ENCODE measurements around the gene KDM4F.

KDM4F gene

GRCh38 chr11:95066716-95067038 lies 17.5 kb downstream of the KDM4F start, which contains the start of gene SRSF8:
Gene SRSF8, plus strand, starts transcription at chr11:95066919. Its CDS starts 308 bp downstream, at chr11:95067227.
- no peak for DNase-seq

DNA sequence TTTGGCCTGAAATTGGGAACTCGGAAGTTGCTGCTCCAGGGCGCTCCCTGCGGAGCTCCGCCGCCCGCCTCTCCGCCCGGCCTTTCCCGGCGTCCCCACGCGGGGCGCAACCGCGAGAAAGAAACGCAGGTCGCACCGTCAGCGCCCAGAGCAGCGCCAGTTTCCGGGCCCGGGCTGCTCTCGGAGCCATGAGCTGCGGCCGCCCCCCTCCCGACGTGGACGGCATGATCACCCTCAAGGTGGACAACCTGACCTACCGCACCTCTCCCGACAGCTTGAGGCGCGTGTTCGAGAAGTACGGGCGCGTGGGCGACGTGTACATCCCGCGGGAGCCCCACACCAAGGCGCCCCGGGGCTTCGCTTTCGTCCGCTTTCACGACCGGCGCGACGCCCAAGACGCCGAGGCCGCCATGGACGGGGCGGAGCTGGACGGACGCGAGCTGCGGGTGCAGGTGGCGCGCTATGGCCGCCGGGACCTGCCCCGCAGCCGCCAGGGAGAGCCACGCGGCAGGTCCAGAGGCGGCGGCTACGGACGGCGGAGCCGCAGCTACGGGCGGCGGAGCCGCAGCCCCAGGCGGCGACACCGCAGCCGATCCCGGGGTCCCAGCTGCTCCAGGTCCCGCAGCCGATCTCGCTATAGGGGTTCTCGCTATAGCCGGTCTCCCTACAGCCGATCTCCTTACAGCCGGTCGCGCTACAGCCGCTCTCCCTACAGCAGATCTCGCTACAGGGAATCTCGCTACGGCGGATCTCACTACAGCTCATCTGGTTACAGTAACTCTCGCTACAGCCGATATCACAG lies 18.0 kb downstream of the KDM4F start:
- DNase-seq, result peak; percentile 43

- DNase-seq, result no peak
Observed at GRCh38 chr11:95067841-95068219, 18.6 kb downstream of the KDM4F start.

GRCh38 chr11:95068549-95068948 lies 19.3 kb downstream of the KDM4F start:
- no peak for DNase-seq

- no peak for DNase-seq
Observed at GRCh38 chr11:95070471-95070870, 21.2 kb downstream of the KDM4F start.

DNA sequence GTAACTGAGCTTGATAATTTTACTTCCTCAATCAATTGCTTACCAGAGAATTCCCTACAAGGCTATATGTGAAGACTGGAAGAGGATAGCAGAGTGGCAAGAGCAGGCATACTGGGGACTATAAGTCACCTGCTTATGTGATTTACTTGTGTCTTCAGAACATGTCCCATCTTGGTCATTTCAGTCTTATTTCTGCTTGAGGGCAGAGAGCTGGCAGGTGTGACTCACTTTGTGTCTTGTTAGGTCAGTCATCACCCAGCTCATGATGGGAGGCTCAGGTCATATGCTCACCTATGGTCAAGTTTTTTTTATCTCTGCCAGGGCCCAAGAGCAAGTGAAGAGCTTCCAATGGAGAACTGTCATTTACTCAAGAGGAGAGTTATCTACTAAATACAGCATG lies 23.7 kb downstream of the KDM4F start:
- no peak for DNase-seq

- DNase-seq, result no peak
Observed at GRCh38 chr11:95074792-95075563, 25.8 kb downstream of the KDM4F start.

GRCh38 chr11:95076416-95076815 lies 27.2 kb downstream of the KDM4F start:
- no peak for DNase-seq

DNA sequence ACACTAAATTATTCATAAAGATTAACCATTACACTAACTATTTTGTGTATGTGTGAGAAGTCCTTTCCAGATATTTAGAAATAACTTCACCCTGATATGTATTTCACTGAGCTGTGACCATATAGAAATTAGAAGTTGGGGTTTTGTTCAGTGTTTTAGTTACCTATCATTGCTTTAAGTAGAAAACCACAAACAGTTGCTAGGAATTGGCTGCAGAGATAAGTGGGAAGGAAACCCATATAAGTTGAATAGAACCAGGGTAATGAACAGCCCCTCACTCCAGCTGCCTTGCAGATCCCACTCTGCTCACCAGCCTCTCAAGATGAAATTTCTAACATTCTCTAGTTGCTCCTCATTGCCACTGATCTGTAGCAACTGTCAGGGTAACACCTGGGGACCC lies 27.8 kb downstream of the KDM4F start:
- DNase-seq, result no peak

DNA sequence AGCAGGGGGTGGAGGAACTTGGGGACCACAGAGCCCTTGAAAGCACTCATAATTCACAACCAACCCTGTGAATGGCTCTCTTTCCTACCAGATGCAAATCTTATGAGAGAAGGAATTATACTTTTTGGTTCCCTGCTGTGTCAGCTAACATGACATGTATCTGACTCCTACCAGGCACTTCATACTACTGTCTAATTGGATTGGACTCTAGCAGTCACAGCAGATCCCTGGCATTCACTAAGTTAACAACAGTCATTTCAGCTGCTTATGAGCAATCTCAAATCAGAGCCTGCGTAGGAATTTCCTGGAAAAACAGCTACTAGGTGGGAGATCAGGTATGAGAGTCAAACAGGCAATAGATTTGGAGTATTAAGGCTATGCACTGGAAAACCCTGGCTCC lies 29.3 kb downstream of the KDM4F start:
- no peak for DNase-seq

DNA sequence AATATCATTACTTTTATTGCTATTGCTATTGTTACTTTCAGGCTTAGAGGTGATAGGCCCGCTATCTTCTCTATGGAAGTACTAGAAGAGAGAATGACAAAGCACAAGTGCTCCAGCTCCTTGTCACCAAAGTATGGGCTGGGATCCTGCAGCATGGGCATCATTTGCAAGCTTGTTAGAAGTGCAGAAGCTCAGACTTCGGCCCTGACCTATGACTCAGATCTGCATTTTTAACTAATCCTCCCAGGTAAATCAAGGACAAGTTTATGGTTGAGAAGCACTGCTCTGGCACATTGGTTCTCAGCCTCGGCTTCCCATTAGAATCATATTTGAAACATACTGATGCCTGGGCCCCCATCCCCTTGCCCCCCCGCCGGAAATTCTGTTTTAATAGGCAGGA lies 31.8 kb downstream of the KDM4F start:
- DNase-seq, result no peak

DNA sequence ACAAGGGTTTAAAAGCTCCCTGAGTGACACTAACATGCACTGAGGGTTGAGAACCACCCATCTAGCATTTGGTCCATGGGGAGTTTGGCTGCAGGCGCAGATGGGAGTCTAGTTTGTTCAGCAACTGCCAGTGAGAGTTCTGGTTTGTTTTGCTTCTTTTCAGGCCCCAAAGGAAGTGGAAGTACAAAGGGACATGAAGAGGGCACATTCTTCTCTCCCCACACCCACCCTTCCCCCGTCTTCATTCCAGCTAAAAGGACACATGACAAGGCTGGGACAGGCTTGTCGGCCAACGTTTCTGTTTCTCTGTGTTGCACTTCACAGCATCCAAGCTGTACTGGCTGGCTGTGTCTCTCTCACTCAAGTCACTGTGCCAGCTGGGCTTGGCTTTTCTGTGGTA lies 32.2 kb downstream of the KDM4F start:
- DNase-seq, result no peak

DNA sequence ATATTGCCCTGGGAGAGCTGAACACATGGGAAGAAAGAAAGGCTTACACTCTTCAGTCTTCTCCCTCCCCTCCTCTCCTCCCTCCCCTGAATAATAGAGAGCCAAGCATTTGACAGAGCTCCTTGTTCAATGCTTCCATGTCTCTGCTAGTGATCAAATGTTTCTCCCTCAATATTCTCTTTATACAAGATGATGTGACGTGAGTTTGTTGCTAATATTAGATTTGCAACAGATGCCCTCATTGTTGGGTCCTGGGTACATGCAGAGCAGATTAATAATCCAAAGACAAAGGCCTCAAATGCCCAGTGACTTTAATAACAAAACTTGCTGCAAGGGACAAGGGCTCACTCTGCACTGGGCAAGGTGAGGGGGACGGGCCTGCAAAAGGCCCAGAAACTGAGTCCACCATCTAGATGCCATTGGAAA lies 33.4 kb downstream of the KDM4F start:
- DNase-seq, result no peak

DNA sequence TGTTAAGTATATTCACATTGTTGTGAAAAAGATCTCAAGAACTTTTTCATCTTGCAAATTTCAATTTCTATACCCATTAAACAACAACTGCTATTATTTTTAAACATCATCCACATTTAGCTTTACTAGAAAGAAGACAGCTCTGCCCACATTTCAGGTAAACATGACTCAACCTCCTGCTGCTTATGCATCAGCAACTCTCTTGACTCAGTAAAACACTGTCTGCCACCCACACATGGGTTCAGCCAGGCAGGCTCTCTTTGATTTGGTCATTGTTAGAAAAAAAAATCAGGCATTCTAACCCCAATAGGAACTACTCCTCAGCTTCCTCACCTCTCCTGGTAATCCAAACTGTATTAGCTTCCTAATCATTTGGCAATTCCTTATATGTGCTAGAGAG lies 35.3 kb downstream of the KDM4F start:
- no peak for DNase-seq

DNA sequence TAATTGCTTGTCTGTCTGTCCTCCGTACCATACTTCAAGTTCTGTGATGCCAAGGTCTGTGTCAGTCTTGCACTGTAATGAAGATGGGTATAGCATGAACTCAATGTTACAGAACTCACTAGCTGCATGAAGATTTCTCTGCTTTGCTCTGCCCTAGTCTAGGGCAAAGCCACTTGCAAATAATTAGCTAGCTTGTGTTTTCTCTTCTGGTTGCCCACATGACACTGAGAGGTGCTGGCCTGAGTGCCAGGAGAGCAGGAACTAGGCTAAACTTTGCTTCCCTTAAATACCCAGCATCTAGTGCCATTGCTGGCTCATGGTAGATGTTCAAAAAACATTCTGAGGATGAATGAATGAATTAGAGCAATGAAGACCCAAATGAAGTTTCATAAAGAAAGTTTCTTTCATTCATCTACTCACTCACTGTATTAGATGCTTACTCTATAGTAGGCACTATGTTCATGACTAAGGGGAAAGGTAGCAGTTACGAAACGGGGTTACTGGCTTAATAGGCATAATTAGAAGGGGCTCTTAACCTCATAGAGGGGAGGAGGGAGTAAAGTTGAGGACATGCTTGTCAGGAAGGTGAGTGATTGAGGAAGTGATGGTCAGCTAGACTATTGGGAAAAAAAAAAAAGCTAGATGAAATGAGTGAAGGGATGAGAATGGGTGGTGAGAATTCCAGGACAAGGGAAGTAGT lies 36.0 kb downstream of the KDM4F start:
- no peak for DNase-seq

DNA sequence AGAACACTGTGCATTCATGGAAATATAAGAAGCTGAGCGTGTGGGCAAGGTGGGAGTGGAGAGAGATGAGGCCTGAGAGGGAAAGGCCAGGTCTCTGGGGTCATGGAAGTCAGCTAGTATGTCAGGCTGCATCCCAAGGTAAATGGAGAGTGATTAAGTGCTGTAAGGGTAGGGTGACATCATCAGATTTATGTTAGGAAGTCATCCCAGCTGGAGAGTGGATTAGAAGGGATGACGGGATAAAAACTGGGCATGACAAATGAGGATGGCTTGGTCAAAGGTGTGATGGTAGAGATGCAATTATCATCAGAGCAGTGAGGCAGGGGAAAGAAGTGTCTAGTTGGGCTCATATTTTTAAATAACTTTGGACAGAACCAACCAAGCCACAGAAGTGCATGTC lies 36.9 kb downstream of the KDM4F start:
- no peak for DNase-seq

DNA sequence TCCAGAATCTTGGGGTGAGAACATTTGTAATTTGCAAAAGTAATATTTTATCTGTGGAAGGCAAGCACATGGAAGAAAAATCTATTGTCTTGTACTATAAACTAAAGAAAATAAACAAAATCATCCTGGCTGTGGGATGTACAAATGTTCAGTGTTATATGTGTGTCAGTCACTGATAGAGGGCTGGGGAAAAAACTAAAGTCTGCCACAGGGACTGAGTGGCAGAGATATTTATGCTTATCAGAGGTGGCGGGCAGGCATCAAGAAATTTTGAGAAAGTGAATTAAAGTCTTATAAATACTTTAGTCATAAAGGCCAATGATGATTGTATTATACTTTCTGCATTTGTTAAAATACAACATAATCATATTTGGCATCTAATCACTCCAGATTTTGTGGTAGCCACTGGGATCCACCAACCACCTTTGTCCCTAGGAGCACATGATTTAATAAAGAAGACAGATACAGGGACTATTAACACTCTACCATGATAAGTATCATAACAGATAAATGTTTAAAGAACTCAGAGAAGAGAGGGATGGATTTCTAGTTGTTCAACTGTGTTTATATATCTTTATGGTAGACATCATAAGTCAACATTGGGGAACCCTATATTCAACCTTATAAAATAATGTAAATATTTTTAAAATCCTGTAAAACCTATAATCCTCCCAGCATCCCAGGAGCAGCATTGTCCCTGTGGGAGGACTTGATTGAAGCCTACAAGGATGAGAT lies 37.8 kb downstream of the KDM4F start:
- no peak for DNase-seq

GRCh38 chr11:95088946-95089619 lies 39.9 kb downstream of the KDM4F start:
- no peak for DNase-seq

- DNase-seq, result peak; percentile 52
Observed at GRCh38 chr11:95089620-95090542, 40.7 kb downstream of the KDM4F start, which contains the start of gene ENDOD1. Gene ENDOD1, plus strand, starts transcription at chr11:95089846. Its CDS starts 82 bp downstream, at chr11:95089928.

- no peak for DNase-seq
Observed at GRCh38 chr11:95091663-95092180, 42.5 kb downstream of the KDM4F start.

All from cortex of kidney (tissue), 1 donor.